Activated CD4-positive, alpha-beta T cell treated with anti-CD3 and anti-CD28 coated beads for 36 hours (primary cell): Measurements from ENCODE around the gene SLC25A17. TPM values are rescaled to one million over a fixed set of nuclear protein-coding genes. Genes with fewer than 3 reads are reported as not detected.

Experiments used
- ATAC-seq: fragments of 200-7000 bp; cut with Tn5 transposase; one replicate; pipeline ENCODE4 v1.10.0; 2021; ENCODE audit warnings: mild to moderate bottlenecking, moderate library complexity
- CTCF ChIA-PET: fragments of 350-600 bp; sonication (Branson Sonifier 250); formaldehyde crosslinking; loops from one replicate; lab custom pipeline; 2021; ENCODE audit warnings: antibody characterized with exemption; lab: Charles Lee
- POLR2A ChIA-PET: fragments of 350-600 bp; sonication (Branson Sonifier 250); formaldehyde crosslinking; loops from one replicate; lab custom pipeline; 2021; ENCODE audit warnings: antibody characterized with exemption, inconsistent platforms; lab: Charles Lee
- DNase-seq: peaks from one replicate; pipeline ENCODE4 v3.0.0-alpha.2; 2020
- H3K27ac Mint-ChIP-seq: one replicate; pipeline ENCODE4 v1.8.0; 2021; ENCODE audit warnings: mixed read lengths
- H3K27me3 Mint-ChIP-seq: one replicate; pipeline ENCODE4 v1.8.0; 2021; ENCODE audit warnings: mixed read lengths
- H3K36me3 Mint-ChIP-seq: one replicate; pipeline ENCODE4 v1.8.0; 2021; ENCODE audit warnings: low read depth, mixed read lengths
- H3K4me1 Mint-ChIP-seq: one replicate; pipeline ENCODE4 v1.8.0; 2021; ENCODE audit warnings: mixed read lengths
- H3K4me3 Mint-ChIP-seq: one replicate; pipeline ENCODE4 v1.8.0; 2021; ENCODE audit warnings: mild to moderate bottlenecking, moderate library complexity, mixed read lengths
- H3K9me3 Mint-ChIP-seq: one replicate; pipeline ENCODE4 v1.8.0; 2021; ENCODE audit warnings: low read depth, mixed read lengths
- intact Hi-C, 2 experiments: fragments of 100-400 bp; cut with DNase I in 1 of 2; cut with micrococcal nuclease in 1 of 2; formaldehyde crosslinking; loops; one replicate each; pipeline versions ENCODE4 v1.14.2 to v1.15.1; 2022 to 2024; cut with DNase I, micrococcal nuclease
- total RNA-seq, 2 experiments: library from RNA; stranded (reverse); gene quantifications; one replicate each; pipeline ENCODE4 v1.2.3, GENCODE V29; 2021

SLC25A17 gene
- total RNA-seq, 2 experiments from 2014 or later = 23.3 to 29.7 TPM

- no peaks in the 10 kb centered on the region for H3K27me3 Mint-ChIP-seq
- ChIA-PET CTCF (interaction anchor here (1.2 to 1.6 kb wide), 3 partner anchors 76 to 592 kb away, joined by 3 to 4 read pairs (median 4); no protein-coding TSS in a partner anchor), POLR2A (no interaction called here)
- no peak overlapping the region for H3K27ac Mint-ChIP-seq
- H3K9me3 Mint-ChIP-seq = no peaks in the 10 kb centered on the region
- peaks cover 22% of the 10 kb centered on the region for H3K36me3 Mint-ChIP-seq
- H3K4me3 Mint-ChIP-seq = no peak overlapping the region
- intact Hi-C loops = no loop called here
- H3K4me1 Mint-ChIP-seq = peaks cover 10% of the 10 kb centered on the region
- ATAC-seq (no peak), DNase-seq (no peak)
These were observed 4.3 kb upstream of the SLC25A17 start for GRCh38 chr22:40823426-40823825.

GRCh38 chr22:40819599-40820140 is 524 bp upstream of the SLC25A17 start:
- intact Hi-C loops = loop anchor here (1.0 kb wide), 8 partner anchors 37 to 562 kb away; partner anchors contain the start of genes ST13 (in 2 of the 2), RANGAP1 (in 1 of the 2), RBX1 (in 1 of the 2) and TEF (in 1 of the 2)
- Mint-ChIP-seq H3K9me3 (no peaks in the 10 kb centered on the region), H3K4me3 (peak overlapping the region; percentile 88), H3K36me3 (peaks cover 23% of the 10 kb centered on the region), H3K27ac (peak overlapping the region; percentile 58), H3K27me3 (no peaks in the 10 kb centered on the region), H3K4me1 (peaks cover 30% of the 10 kb centered on the region)
- ChIA-PET POLR2A (interaction anchor here (0.6 to 1.8 kb wide), 2 partner anchors 38 to 132 kb away, joined by 3 to 8 read pairs; partner anchors contain the start of gene RBX1), CTCF (interaction anchor here (0.6 to 1.5 kb wide), 6 partner anchors 10 to 100 kb away, joined by 3 to 4 read pairs (median 4); partner anchors contain the start of genes ST13 and XPNPEP3)
- ATAC-seq = peak; percentile 32
- DNase-seq = no peak

GRCh38 chr22:40818192-40818746 is 877 bp downstream of the SLC25A17 start:
- Mint-ChIP-seq H3K27me3 (no peaks in the 10 kb centered on the region), H3K36me3 (peaks cover 29% of the 10 kb centered on the region), H3K27ac (peak overlapping the region; percentile 92), H3K4me1 (peaks cover 30% of the 10 kb centered on the region), H3K4me3 (peak overlapping the region; percentile 88), H3K9me3 (no peaks in the 10 kb centered on the region)
- ChIA-PET POLR2A (interaction anchor here (0.7 to 1.8 kb wide), 2 partner anchors 134 to 135 kb away, joined by 4 to 8 read pairs; partner anchors contain the start of gene RBX1), CTCF (interaction anchor here (0.7 to 1.3 kb wide), 3 partner anchors 61 to 186 kb away, joined by 3 to 5 read pairs (median 3); no protein-coding TSS in a partner anchor)
- intact Hi-C loops = loop anchor here in 1 of 2 experiments (1.0 kb wide), 1 partner anchor 166 kb away; no protein-coding TSS in a partner anchor
- ATAC-seq (no peak), DNase-seq (no peak)

DNA sequence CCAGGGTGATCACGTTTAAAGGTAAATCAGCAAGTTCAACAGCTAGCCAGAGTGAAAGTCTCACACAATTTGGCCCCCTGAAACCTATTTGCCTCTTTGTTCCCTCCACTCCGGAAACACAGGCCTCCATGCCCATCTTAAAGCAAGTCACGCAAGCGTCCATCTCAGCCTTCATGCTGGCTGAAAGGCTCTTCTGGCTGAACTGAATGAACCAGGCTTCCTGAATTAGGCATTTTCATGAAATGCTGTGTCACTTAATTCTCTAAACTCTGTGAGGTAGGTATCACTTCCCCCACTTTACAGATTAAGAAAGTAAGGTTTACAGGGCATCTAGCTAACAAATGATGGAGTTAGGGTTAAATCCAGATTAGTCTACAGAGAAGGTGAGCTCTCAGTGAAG is 1.4 kb downstream of the SLC25A17 start:
- CTCF ChIA-PET = interaction anchor here (0.7 to 1.3 kb wide), 2 partner anchors 81 to 185 kb away, joined by 3 to 5 read pairs; no protein-coding TSS in a partner anchor
- ATAC-seq = no peak
- H3K27me3 Mint-ChIP-seq = no peaks in the 10 kb centered on the region
- peak overlapping the region; percentile 88 for H3K4me3 Mint-ChIP-seq
- intact Hi-C loops = loop anchor here in 1 of 2 experiments (1.0 kb wide), 1 partner anchor 165 kb away; no protein-coding TSS in a partner anchor
- H3K36me3 Mint-ChIP-seq = peaks cover 29% of the 10 kb centered on the region
- no peaks in the 10 kb centered on the region for H3K9me3 Mint-ChIP-seq
- POLR2A ChIA-PET = interaction anchor here (0.6 to 1.8 kb wide), 2 partner anchors 134 to 291 kb away, joined by 7 to 8 read pairs; partner anchors contain the start of gene RBX1
- peaks cover 30% of the 10 kb centered on the region for H3K4me1 Mint-ChIP-seq
- H3K27ac Mint-ChIP-seq = peak overlapping the region; percentile 92
- no peak for DNase-seq

DNA sequence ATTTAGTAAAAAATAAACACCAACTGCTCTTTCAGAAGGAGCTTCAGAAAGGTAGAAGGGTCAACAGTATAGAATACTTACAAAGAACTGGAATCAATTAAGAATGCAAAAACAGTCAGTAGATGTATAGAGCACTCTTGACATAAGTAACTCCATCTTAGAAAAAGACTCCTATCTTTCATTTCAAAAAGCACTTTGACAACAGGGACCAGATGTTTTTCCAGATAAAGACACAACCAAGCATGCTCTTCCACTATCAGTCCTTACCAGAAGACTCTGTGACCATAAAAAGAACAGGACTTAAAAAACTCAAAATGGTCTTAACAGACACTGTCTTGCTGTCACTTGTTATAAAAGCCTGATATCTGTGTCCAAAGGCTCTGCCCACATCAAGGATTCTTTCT is 5.2 kb downstream of the SLC25A17 start:
- Mint-ChIP-seq H3K4me3 (no peak overlapping the region), H3K27ac (no peak overlapping the region), H3K9me3 (no peaks in the 10 kb centered on the region), H3K36me3 (peaks cover 30% of the 10 kb centered on the region), H3K4me1 (peaks cover 30% of the 10 kb centered on the region), H3K27me3 (no peaks in the 10 kb centered on the region)
- DNase-seq (no peak), ATAC-seq (no peak)
- intact Hi-C loops = no loop called here
- CTCF ChIA-PET = interaction anchor here (1.0 to 1.2 kb wide), 2 partner anchors 46 to 377 kb away, joined by 3 to 4 read pairs; no protein-coding TSS in a partner anchor
- POLR2A ChIA-PET = interaction anchor here (0.6 kb wide), 1 partner anchor 241 kb away, joined by 3 read pairs; no protein-coding TSS in a partner anchor

GRCh38 chr22:40808018-40808841 is 10.9 kb downstream of the SLC25A17 start:
- Mint-ChIP-seq H3K27me3 (no peaks in the 10 kb centered on the region), H3K4me1 (peaks cover 18% of the 10 kb centered on the region), H3K4me3 (no peak overlapping the region), H3K27ac (no peak overlapping the region), H3K36me3 (peaks cover 10% of the 10 kb centered on the region), H3K9me3 (no peaks in the 10 kb centered on the region)
- ChIA-PET POLR2A (no interaction called here), CTCF (interaction anchor here (0.6 kb wide), 2 partner anchors 153 to 371 kb away, joined by 3 read pairs; no protein-coding TSS in a partner anchor)
- no peak for ATAC-seq
- DNase-seq = no peak
- intact Hi-C loops = no loop called here

DNA sequence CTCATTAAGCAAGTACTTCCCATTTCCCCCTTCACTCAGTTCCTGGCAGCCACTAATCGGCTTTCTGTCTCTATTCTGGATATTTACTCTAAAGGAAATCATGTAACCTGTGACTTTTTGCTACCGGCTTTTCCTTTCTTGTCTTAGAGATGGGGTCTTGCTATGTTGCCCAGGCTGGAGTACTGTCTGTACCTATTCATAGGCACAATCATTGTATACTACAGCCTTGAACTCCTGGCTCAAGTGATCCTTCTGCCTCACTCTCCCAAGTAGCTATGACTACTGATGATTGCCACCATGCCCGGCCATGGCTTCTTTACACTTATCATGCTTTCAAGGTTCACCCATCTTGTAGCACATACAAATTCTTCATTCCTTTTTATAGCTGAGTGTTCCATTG is 12.4 kb downstream of the SLC25A17 start:
- ATAC-seq (no peak), DNase-seq (no peak)
- no peaks in the 10 kb centered on the region for H3K27me3 Mint-ChIP-seq
- ChIA-PET POLR2A (no interaction called here), CTCF (no interaction called here)
- no peak overlapping the region for H3K4me3 Mint-ChIP-seq
- intact Hi-C loops = no loop called here
- H3K9me3 Mint-ChIP-seq = no peaks in the 10 kb centered on the region
- H3K36me3 Mint-ChIP-seq = peaks cover 7% of the 10 kb centered on the region
- H3K27ac Mint-ChIP-seq = no peak overlapping the region
- H3K4me1 Mint-ChIP-seq = peaks cover 12% of the 10 kb centered on the region

GRCh38 chr22:40805699-40806203 is 13.4 kb downstream of the SLC25A17 start:
- intact Hi-C loops = no loop called here
- peaks cover 7% of the 10 kb centered on the region for H3K36me3 Mint-ChIP-seq
- CTCF ChIA-PET = interaction anchor here (0.6 to 1.2 kb wide), 3 partner anchors 15 to 92 kb away, joined by 3 to 4 read pairs (median 4); no protein-coding TSS in a partner anchor
- no peaks in the 10 kb centered on the region for H3K27me3 Mint-ChIP-seq
- no peaks in the 10 kb centered on the region for H3K9me3 Mint-ChIP-seq
- H3K4me1 Mint-ChIP-seq = peaks cover 12% of the 10 kb centered on the region
- POLR2A ChIA-PET = no interaction called here
- H3K27ac Mint-ChIP-seq = no peak overlapping the region
- H3K4me3 Mint-ChIP-seq = no peak overlapping the region
- ATAC-seq (no peak), DNase-seq (no peak)

DNA sequence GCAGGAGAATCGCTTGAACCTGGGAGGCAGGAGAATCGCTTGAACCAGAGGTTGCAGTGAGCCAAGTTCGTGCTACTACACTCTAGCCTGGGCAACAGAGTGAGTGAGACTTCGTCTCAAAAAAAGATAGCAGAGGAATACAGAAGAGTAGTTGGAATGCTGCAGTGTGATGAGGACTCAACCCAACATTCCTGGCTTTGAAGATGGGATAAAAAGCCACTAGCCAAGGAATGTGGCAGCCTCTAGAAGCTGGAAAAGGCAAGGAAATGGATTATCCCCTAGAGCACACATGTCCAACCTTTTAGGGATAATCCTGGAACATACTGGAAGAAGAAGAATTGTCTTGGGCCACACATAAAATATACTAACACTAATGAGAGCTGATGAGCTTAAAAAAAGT is 13.9 kb downstream of the SLC25A17 start:
- DNase-seq (no peak), ATAC-seq (no peak)
- peaks cover 12% of the 10 kb centered on the region for H3K4me1 Mint-ChIP-seq
- no peaks in the 10 kb centered on the region for H3K9me3 Mint-ChIP-seq
- H3K4me3 Mint-ChIP-seq = no peak overlapping the region
- H3K36me3 Mint-ChIP-seq = peaks cover 7% of the 10 kb centered on the region
- intact Hi-C loops = no loop called here
- H3K27ac Mint-ChIP-seq = no peak overlapping the region
- no peaks in the 10 kb centered on the region for H3K27me3 Mint-ChIP-seq
- ChIA-PET POLR2A (no interaction called here), CTCF (interaction anchor here (0.6 to 1.2 kb wide), 2 partner anchors 15 to 16 kb away, joined by 3 to 4 read pairs; no protein-coding TSS in a partner anchor)

DNA sequence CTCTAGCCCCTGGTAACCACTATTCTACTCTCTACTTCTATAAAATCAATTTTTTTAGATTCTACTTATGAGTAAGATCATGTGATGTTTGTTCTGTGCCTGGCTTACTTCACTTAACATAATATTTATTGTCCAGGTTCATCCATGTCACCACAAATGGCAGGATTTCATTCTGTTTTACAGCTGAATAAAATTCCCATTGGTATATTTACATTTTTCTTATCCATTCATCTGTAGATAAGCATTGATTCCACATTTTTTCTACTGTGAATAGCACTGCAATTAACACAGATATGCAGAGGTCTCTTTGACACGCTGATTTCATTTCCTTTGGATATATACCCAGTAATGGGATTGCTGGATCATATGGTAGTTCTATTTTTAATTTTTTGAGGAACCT is 15.8 kb downstream of the SLC25A17 start:
- intact Hi-C loops = no loop called here
- H3K27me3 Mint-ChIP-seq = no peaks in the 10 kb centered on the region
- POLR2A ChIA-PET = no interaction called here
- H3K9me3 Mint-ChIP-seq = no peaks in the 10 kb centered on the region
- ATAC-seq = no peak
- no peak for DNase-seq
- peaks cover 6% of the 10 kb centered on the region for H3K4me1 Mint-ChIP-seq
- H3K36me3 Mint-ChIP-seq = peaks cover 11% of the 10 kb centered on the region
- CTCF ChIA-PET = interaction anchor here (0.7 to 1.0 kb wide), 2 partner anchors 11 to 120 kb away, joined by 3 read pairs; no protein-coding TSS in a partner anchor
- no peak overlapping the region for H3K4me3 Mint-ChIP-seq
- no peak overlapping the region for H3K27ac Mint-ChIP-seq
